A549 (cell line): ENCODE data around the gene PNPLA1.

Experiments
- NR3C1 ChIP-seq: fragments of >200 bp; sonication (Bioruptor Twin); formaldehyde crosslinking; IDR thresholded peaks from 3 replicates; pipeline ENCODE4 v1.6.1; 2017
- RFX5 ChIP-seq: fragments of 450-650 bp; IDR thresholded peaks from 2 replicates; pipeline ENCODE4 v1.7.1; 2014; ENCODE audit warnings: antibody characterized with exemption, mild to moderate bottlenecking, moderate library complexity
- RNF2 ChIP-seq: fragments of 200-600 bp; sonication (generic); IDR thresholded peaks from 2 replicates; pipeline ENCODE4 v1.6.1; 2016; ENCODE audit warnings: low read depth, mild to moderate bottlenecking, antibody characterized with exemption, moderate library complexity, borderline replicate concordance
- TF ChIP-seq, protein P1 (sequence below): fragments of 200-600 bp; sonication (generic); IDR thresholded peaks from 2 replicates; pipeline ENCODE4 v1.6.1; 2016; ENCODE audit warnings: antibody characterized with exemption, mild to moderate bottlenecking, moderate library complexity
- TF ChIP-seq, protein P2 (sequence below): fragments of >200 bp; sonication (Bioruptor Twin); formaldehyde crosslinking; IDR thresholded peaks from 3 replicates; pipeline ENCODE4 v1.5.1; 2016

DNA sequence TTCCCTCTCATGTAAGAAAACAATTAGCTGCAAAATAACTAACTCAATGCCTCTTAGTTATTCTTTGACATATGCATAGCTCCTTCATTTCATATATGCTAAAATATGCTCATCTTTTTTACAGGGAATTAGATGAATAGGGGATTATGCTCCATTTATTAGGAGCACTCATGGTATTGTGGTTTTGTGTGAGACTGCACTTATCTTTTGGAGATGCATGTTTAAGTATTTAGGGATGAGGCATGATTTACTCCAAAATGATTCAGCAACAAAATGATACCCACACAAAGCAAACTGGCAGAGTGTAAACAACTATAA lies 58.0 kb downstream of the PNPLA1 start:
- TF ChIP-seq RNF2 = no peak
- TF ChIP-seq, protein P1, sequence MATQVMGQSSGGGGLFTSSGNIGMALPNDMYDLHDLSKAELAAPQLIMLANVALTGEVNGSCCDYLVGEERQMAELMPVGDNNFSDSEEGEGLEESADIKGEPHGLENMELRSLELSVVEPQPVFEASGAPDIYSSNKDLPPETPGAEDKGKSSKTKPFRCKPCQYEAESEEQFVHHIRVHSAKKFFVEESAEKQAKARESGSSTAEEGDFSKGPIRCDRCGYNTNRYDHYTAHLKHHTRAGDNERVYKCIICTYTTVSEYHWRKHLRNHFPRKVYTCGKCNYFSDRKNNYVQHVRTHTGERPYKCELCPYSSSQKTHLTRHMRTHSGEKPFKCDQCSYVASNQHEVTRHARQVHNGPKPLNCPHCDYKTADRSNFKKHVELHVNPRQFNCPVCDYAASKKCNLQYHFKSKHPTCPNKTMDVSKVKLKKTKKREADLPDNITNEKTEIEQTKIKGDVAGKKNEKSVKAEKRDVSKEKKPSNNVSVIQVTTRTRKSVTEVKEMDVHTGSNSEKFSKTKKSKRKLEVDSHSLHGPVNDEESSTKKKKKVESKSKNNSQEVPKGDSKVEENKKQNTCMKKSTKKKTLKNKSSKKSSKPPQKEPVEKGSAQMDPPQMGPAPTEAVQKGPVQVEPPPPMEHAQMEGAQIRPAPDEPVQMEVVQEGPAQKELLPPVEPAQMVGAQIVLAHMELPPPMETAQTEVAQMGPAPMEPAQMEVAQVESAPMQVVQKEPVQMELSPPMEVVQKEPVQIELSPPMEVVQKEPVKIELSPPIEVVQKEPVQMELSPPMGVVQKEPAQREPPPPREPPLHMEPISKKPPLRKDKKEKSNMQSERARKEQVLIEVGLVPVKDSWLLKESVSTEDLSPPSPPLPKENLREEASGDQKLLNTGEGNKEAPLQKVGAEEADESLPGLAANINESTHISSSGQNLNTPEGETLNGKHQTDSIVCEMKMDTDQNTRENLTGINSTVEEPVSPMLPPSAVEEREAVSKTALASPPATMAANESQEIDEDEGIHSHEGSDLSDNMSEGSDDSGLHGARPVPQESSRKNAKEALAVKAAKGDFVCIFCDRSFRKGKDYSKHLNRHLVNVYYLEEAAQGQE = no peak
- TF ChIP-seq, protein P2, sequence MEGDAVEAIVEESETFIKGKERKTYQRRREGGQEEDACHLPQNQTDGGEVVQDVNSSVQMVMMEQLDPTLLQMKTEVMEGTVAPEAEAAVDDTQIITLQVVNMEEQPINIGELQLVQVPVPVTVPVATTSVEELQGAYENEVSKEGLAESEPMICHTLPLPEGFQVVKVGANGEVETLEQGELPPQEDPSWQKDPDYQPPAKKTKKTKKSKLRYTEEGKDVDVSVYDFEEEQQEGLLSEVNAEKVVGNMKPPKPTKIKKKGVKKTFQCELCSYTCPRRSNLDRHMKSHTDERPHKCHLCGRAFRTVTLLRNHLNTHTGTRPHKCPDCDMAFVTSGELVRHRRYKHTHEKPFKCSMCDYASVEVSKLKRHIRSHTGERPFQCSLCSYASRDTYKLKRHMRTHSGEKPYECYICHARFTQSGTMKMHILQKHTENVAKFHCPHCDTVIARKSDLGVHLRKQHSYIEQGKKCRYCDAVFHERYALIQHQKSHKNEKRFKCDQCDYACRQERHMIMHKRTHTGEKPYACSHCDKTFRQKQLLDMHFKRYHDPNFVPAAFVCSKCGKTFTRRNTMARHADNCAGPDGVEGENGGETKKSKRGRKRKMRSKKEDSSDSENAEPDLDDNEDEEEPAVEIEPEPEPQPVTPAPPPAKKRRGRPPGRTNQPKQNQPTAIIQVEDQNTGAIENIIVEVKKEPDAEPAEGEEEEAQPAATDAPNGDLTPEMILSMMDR = no peak
- TF ChIP-seq RFX5 = no peak
- TF ChIP-seq NR3C1 = no peak
